SH-SY5Y (cell line): ENCODE data around the gene PAPSS2.

Experiments used
- GATA2 ChIP-seq: IDR thresholded peaks from 2 replicates; pipeline ENCODE4 v1.6.1; 2011; ENCODE audit warnings: mild to moderate bottlenecking, low read depth, low read length
- GATA3 ChIP-seq: IDR thresholded peaks from 2 replicates; pipeline ENCODE4 v1.6.1; 2011; ENCODE audit warnings: low read depth, mild to moderate bottlenecking, low read length, moderate library complexity

DNA sequence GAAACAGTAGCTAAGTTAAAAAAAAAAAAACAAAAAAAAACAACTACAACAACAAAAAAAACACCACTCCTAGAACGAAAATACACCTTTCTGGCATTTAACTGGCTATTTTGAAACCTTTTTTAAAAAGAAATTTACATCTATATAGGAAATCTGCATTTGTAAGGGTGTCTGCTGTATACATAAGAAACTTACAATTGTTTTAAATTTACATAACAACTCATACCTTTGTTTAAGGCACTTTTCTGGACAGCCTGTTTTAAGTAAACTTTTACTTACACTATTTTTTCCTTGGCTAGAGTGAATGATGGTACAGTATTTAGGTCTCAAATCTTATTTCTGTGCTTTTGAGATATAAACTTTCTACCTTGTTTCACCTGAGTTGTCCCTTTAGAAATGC, 34.0 kb upstream of the PAPSS2 start:
- TF ChIP-seq GATA2 = no peak
- TF ChIP-seq GATA3 = no peak
